Upper lobe of right lung (tissue), 1 donor: ENCODE results near the gene TNPO2. TPM values are rescaled to one million over a fixed set of nuclear protein-coding genes. Genes with fewer than 3 reads are reported as not detected.

Experiments
- ATAC-seq: fragments of 200-7000 bp; cut with Tn5 transposase; one replicate; pipeline ENCODE4 v1.9.1; 2020; ENCODE audit warnings: mild to moderate bottlenecking, moderate library complexity
- DNase-seq: peaks from one replicate; pipeline ENCODE4 v3.0.0-alpha.2; 2020
- H3K27ac ChIP-seq: fragments of 200-600 bp; one replicate; pipeline ENCODE4 v1.8.0; 2022
- H3K27me3 ChIP-seq: fragments of 200-600 bp; one replicate; pipeline ENCODE4 v1.8.0; 2022; ENCODE audit warnings: mild to moderate bottlenecking
- H3K36me3 ChIP-seq: fragments of 200-600 bp; one replicate; pipeline ENCODE4 v1.8.0; 2022
- H3K4me1 ChIP-seq: fragments of 200-600 bp; one replicate; pipeline ENCODE4 v1.8.0; 2022
- H3K4me3 ChIP-seq: fragments of 200-600 bp; one replicate; pipeline ENCODE4 v1.8.0; 2022; ENCODE audit warnings: mild to moderate bottlenecking
- H3K9me3 ChIP-seq: fragments of 200-600 bp; one replicate; pipeline ENCODE4 v1.8.0; 2022
- CTCF ChIP-seq: fragments of 200-600 bp; IDR thresholded peaks from one replicate; pipeline ENCODE4 v1.8.0; 2022; ENCODE audit warnings: antibody characterized with exemption
- intact Hi-C: fragments of 100-400 bp; cut with DNase I; formaldehyde crosslinking; loops from one replicate; pipeline ENCODE4 v1.11.0; 2022
- total RNA-seq: library from RNA; stranded (reverse); fragmentation: NEBNext Ultra II Directional; extraction: Animal tissue kit (Norgen Biotek cat#: 25700); gene quantifications from one replicate; pipeline ENCODE4 v1.2.1, GENCODE V29; 2021
- donor health status: DM: no; HTN: yes; CAD: no; lungs with severe emphysema.

TNPO2 gene
- total RNA-seq, 1 donor from 2014 or later: 49.0 TPM

- Histone ChIP-seq H3K4me3 (no peak overlapping the region), H3K27me3 (peaks cover 7% of the 10 kb centered on the region), H3K4me1 (peaks cover 8% of the 10 kb centered on the region), H3K27ac (no peak overlapping the region), H3K9me3 (no peaks in the 10 kb centered on the region), H3K36me3 (peaks cover 20% of the 10 kb centered on the region)
- ATAC-seq (no peak), DNase-seq (no peak)
- intact Hi-C loops: no loop called here
- no peak for TF ChIP-seq CTCF
Observed at GRCh38 chr19:12750851-12751250, 27.1 kb upstream of the TNPO2 start.

- no peak for DNase-seq
Observed at GRCh38 chr19:12749938-12750521, 26.3 kb upstream of the TNPO2 start.

GRCh38 chr19:12748489-12748888, 24.8 kb upstream of the TNPO2 start:
- Histone ChIP-seq H3K27me3 (peaks cover 3% of the 10 kb centered on the region), H3K4me1 (peaks cover 8% of the 10 kb centered on the region), H3K36me3 (peaks cover 38% of the 10 kb centered on the region), H3K4me3 (no peak overlapping the region), H3K9me3 (no peaks in the 10 kb centered on the region), H3K27ac (no peak overlapping the region)
- intact Hi-C loops: no loop called here
- DNase-seq: no peak
- no peak for TF ChIP-seq CTCF
- ATAC-seq: no peak

More at GRCh38 chr19:12749938-12750521, 26.3 kb upstream of the TNPO2 start:
- H3K4me3 ChIP-seq: no peak overlapping the region
- H3K9me3 ChIP-seq: no peaks in the 10 kb centered on the region
- peaks cover 7% of the 10 kb centered on the region for H3K27me3 ChIP-seq
- peaks cover 28% of the 10 kb centered on the region for H3K36me3 ChIP-seq
- TF ChIP-seq CTCF: no peak
- H3K4me1 ChIP-seq: peaks cover 8% of the 10 kb centered on the region
- H3K27ac ChIP-seq: no peak overlapping the region
- intact Hi-C loops: no loop called here
- ATAC-seq: no peak

GRCh38 chr19:12745166-12745897, 21.6 kb upstream of the TNPO2 start:
- Histone ChIP-seq H3K4me1 (peaks cover 8% of the 10 kb centered on the region), H3K9me3 (no peaks in the 10 kb centered on the region), H3K36me3 (peaks cover 38% of the 10 kb centered on the region), H3K27ac (no peak overlapping the region), H3K27me3 (no peaks in the 10 kb centered on the region), H3K4me3 (no peak overlapping the region)
- intact Hi-C loops: no loop called here
- ATAC-seq (no peak), DNase-seq (no peak)
- TF ChIP-seq CTCF: no peak

GRCh38 chr19:12737835-12738351, 14.2 kb upstream of the TNPO2 start:
- Histone ChIP-seq H3K27ac (peak overlapping the region; percentile 93), H3K36me3 (peaks cover 13% of the 10 kb centered on the region), H3K4me3 (peak overlapping the region; percentile 81), H3K9me3 (no peaks in the 10 kb centered on the region), H3K4me1 (peaks cover 29% of the 10 kb centered on the region), H3K27me3 (no peaks in the 10 kb centered on the region)
- ATAC-seq: no peak
- DNase-seq: no peak
- intact Hi-C loops: no loop called here
- no peak for TF ChIP-seq CTCF
